Ectodermal cell (in vitro differentiated cells): ENCODE results near the gene ACTL6A.

Source experiments
- H3K27ac ChIP-seq: 2 replicates; pipeline ENCODE4 v1.7.0; 2013; ENCODE audit warnings: mild to moderate bottlenecking, low read depth, low read length; ENCODE audit not compliant: insufficient read depth, poor library complexity, severe bottlenecking
- H3K27me3 ChIP-seq: 2 replicates; pipeline ENCODE4 v1.7.0; 2013; ENCODE audit warnings: mild to moderate bottlenecking, low read length; ENCODE audit not compliant: insufficient read depth, control insufficient read depth, poor library complexity, severe bottlenecking
- H3K36me3 ChIP-seq: one replicate; pipeline ENCODE4 v1.7.0; 2013; ENCODE audit warnings: low read length; ENCODE audit not compliant: control insufficient read depth, insufficient read depth
- H3K4me1 ChIP-seq: one replicate; pipeline ENCODE4 v1.7.0; 2013; ENCODE audit warnings: low read length; ENCODE audit not compliant: control insufficient read depth, insufficient read depth
- H3K4me3 ChIP-seq: 2 replicates; pipeline ENCODE4 v1.7.0; 2013; ENCODE audit warnings: low read depth, low read length, control low read depth; ENCODE audit not compliant: insufficient read depth
- H3K9me3 ChIP-seq: 2 replicates; pipeline ENCODE4 v1.7.0; 2013; ENCODE audit warnings: mild to moderate bottlenecking, low read length, moderate library complexity; ENCODE audit not compliant: control insufficient read depth
- WGBS, 2 experiments: methylation state at CpG; one replicate each; pipeline ENCODE4 v1.1.7; 2013; ENCODE audit warnings: missing lambda C conversion rate in 2 of 2; 5-methylcytosine and 5-hydroxymethylcytosine counted together

The ACTL6A gene

DNA sequence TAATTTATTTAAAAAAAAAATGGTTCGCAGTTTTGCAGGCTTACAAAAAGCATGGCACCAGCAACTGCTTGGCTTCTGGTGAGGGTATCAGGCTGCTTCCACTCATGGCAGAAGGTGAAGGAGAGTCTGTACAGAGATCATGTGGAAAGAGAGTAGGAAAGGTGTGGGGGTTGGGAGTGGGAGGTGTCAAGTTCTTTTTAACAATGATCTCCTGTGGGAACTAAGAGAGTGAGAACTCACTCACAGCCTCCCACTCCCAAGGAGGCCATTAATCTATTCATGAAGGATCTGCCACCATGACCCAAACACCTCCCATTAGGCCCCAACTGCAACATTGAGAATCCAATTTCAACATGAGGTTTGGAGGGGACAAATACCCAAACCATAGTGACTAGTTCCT is 21.1 kb upstream of the ACTL6A start:
- Histone ChIP-seq H3K27ac (no peak overlapping the region), H3K4me3 (no peak overlapping the region), H3K36me3 (no peaks in the 10 kb centered on the region), H3K4me1 (no peaks in the 10 kb centered on the region), H3K9me3 (no peaks in the 10 kb centered on the region), H3K27me3 (no peaks in the 10 kb centered on the region)
- WGBS, 2 experiments: 95 to 98% methylated on average over 1 of the region's 1 CpG

DNA sequence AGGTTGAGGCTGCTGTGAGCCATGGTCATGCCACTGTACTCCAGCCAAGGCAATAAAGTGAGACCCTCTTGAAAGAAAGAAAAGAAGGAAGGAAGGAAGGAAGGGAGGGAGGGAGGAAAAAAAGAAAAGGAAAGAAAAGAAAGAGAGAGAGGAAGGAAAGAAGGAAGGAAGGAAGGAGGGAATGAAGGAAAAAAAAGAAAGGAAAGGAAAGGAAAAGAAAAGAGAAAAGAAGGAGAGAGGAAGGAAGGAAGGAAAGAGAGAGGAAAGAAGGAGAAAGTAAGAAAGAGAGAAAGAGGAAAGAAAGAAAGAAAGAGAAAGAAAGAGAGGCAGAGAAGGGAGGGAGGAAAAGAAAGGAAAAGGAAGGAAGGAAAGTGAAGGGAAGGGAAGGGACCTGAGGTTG is 20.4 kb upstream of the ACTL6A start:
- Histone ChIP-seq H3K4me3 (no peak overlapping the region), H3K27ac (no peak overlapping the region), H3K4me1 (no peaks in the 10 kb centered on the region), H3K9me3 (no peaks in the 10 kb centered on the region), H3K36me3 (no peaks in the 10 kb centered on the region), H3K27me3 (no peaks in the 10 kb centered on the region)

DNA sequence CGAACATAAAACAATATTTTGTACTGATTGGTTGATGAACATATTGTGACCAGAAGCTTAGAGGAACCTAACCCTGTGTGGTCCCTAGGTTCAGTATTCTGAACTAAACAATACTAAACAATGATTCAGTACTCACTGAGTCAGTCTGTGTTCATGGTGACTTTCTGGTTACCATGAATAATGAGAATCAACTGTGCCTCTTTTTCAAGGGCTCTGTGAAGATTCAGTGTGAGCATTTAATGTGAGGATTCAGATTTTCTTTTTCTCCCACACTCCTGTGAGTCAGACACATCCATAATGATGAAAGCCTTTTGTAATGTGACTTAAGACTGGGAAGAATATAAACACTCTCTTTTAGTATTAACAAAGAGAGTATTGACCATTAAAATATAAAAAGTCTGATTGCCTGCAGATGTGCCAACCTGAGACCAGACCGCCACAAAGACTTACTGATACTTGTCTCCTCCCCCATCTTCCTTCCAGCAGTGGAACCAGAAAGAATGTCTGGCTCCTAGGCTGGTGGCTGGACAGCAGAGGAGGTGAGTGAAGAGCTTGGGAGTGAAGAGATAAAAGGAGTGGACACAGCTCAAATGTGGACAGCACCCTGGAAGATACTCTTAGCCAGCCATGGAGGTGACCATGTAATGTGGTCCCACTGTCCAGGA is 17.6 kb upstream of the ACTL6A start:
- Histone ChIP-seq H3K4me3 (no peak overlapping the region), H3K9me3 (no peaks in the 10 kb centered on the region), H3K4me1 (no peaks in the 10 kb centered on the region), H3K27me3 (no peaks in the 10 kb centered on the region), H3K36me3 (no peaks in the 10 kb centered on the region), H3K27ac (no peak overlapping the region)
- 78 to 87% methylated on average over 1 to 2 of the region's 2 CpGs for WGBS, 2 experiments

DNA sequence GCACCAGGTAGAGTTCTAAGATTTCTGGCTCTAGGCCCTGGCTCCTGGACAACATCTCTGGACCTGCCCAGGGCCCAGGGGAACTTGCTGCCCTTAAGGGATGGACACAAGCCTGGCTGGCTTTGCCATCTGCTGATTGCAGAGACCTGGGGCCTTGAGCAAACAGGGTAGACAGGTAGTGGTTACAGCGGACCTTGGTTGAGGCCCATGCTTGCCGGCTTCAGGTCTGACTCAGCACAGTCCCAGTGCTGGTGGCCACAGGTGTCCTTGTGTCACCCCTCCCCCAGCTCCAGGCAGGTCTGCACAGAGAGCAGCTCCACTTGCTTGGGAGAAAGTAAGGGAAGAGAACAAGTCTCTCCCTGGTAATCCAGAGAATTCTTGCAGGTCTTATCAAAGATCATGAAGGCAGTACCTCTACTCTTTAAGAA is 15.9 kb upstream of the ACTL6A start:
- H3K9me3 ChIP-seq: no peaks in the 10 kb centered on the region
- H3K36me3 ChIP-seq: no peaks in the 10 kb centered on the region
- WGBS, 2 experiments: 90 to 93% methylated on average over 2 of the region's 2 CpGs
- no peaks in the 10 kb centered on the region for H3K4me1 ChIP-seq
- no peak overlapping the region for H3K27ac ChIP-seq
- H3K4me3 ChIP-seq: no peak overlapping the region
- no peaks in the 10 kb centered on the region for H3K27me3 ChIP-seq

DNA sequence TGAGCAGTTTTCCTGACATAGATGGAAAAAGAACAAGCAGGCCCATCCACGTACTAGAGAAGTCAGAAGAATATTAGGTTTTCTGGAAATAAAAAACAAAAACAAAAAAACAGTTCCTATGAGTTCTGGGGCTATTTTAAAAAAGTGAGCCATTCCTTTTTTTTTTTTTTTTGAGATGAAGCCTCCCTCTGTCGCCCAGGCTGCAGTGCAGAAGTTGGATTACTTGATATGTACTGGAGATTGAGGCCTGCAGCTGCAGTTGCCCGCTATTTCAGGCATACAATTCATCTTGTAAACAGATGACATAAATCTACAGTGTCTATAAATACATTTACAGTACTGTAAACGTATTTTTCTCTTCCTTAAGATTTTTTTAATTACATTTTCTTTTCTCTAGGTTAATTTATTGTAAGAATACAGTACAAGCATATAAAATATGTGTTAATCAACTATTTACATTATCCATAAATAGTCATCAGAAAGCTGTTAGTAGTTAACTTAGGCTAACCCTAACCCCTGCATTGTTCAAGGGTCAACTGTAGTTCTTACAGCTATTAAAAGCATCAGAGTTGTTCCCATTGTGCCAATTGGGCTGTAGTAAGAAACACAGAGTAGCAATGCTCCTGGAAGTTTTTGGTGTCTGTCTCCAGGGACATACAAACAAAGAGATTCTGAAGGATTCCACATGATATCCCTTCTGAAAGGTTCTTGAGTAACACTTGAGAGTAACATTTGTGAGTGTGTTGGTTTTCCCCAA is 11.2 kb upstream of the ACTL6A start:
- no peaks in the 10 kb centered on the region for H3K4me1 ChIP-seq
- no peak overlapping the region for H3K4me3 ChIP-seq
- 86 to 100% methylated on average over 2 to 4 of the region's 4 CpGs for WGBS, 2 experiments
- H3K27me3 ChIP-seq: no peaks in the 10 kb centered on the region
- H3K27ac ChIP-seq: no peak overlapping the region
- H3K36me3 ChIP-seq: no peaks in the 10 kb centered on the region
- H3K9me3 ChIP-seq: no peaks in the 10 kb centered on the region

DNA sequence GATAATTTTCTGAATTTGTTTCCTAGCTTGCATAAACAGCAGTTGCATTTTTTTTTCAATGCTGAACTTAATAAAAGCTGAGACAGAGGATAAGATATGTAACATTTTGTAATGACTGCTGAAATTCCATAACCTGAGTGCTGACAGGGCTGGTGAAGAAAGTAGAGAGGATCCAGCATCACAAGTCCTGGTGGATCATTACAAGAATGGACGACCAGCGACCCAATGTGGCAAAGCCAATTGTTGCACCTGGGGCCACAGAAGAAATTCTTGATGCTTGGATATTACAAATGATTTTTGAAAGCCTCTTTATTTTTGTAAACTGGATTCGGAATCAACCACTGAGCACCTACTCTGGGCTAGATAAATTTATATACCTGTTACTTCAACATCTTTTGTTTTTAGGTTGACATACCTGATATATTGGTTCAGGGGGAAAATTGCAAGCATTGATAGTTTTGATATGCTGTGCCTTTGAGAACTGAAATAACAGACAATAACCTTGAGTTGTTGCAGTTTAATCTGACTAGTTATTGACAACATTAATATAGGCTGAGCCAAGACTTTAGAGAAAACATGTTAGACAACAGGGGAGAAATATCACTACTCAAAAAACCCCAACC is 3.9 kb upstream of the ACTL6A start:
- Histone ChIP-seq H3K9me3 (no peaks in the 10 kb centered on the region), H3K36me3 (no peaks in the 10 kb centered on the region), H3K27me3 (no peaks in the 10 kb centered on the region), H3K4me3 (no peak overlapping the region), H3K27ac (no peak overlapping the region), H3K4me1 (peaks cover under 1% of the 10 kb centered on the region)
- 1 to 3% methylated on average over 3 of the region's 3 CpGs for WGBS, 2 experiments

DNA sequence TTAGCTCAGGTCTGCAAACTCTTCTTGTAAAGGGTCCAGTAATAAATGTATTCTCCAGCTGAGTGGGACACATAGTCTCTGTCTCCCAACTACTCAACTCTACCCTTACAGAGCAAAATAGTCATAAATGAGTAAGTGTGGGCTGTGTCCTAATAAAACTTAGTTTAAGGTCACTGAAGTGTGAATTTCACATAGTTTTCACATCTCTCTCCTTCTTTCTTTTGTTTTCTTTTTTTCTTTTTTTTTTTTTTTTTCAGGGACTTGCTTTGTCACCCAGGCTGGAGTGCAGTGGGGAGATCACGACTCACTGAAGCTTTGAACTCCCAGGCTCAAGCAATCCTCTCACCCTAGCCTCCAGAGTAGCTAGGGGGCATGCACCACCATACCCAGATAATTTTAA is 1.9 kb upstream of the ACTL6A start:
- 58 to 79% methylated on average over 1 of the region's 1 CpG for WGBS, 2 experiments
- Histone ChIP-seq H3K4me1 (peaks cover 6% of the 10 kb centered on the region), H3K36me3 (no peaks in the 10 kb centered on the region), H3K4me3 (no peak overlapping the region), H3K27ac (no peak overlapping the region), H3K9me3 (no peaks in the 10 kb centered on the region), H3K27me3 (no peaks in the 10 kb centered on the region)

DNA sequence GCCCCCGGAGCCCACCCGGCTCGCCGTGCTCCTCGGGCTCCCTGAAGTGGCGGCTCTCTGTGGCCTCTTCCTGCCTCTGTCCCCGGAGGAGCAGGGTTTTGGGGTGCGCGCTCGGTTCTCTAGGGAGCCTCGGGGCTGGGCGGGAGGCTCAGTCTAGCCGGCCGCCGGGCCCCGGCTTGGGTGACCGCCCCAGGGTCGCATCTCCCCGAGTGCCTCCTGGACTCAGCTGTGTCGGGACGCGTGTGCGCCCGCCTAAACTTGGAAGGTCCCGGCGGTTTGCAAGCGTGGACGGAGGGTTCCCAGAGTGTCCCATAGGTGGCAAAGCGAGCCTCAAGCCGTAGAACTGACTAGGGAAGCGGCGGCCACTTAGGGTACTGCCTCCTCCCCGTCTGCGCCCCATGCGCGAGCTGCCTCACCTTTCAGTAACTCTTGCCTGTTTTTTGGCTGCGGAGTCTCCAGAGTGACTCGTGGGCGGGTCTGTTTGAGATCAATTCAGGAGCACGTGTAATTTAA is 601 bp downstream of the ACTL6A start:
- Histone ChIP-seq H3K4me1 (peaks cover 6% of the 10 kb centered on the region), H3K9me3 (no peaks in the 10 kb centered on the region), H3K36me3 (no peaks in the 10 kb centered on the region), H3K27ac (peak overlapping the region; percentile 93), H3K4me3 (peak overlapping the region; percentile 80), H3K27me3 (no peaks in the 10 kb centered on the region)
- 0% methylated on average over 40 of the region's 40 CpGs for WGBS, 2 experiments

DNA sequence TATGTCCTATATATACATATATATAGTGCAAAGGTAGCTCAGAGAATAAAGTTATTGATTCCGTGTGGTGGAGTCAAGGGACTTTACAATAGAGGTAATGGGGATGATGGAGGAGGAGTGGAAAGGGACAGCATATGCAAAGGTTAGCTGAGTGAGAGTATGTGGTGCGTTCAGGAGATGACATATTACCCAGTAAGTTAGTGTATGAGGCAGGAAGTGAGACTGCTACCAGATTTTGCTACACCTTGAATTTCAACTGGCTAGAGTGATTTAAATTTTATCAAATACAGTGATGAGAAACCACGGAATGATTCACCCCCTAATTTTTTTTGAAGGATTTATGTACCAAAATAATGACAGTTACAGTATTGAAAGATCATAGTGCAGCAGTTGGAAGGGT is 2.8 kb downstream of the ACTL6A start:
- Histone ChIP-seq H3K27ac (no peak overlapping the region), H3K36me3 (no peaks in the 10 kb centered on the region), H3K27me3 (no peaks in the 10 kb centered on the region), H3K9me3 (no peaks in the 10 kb centered on the region), H3K4me1 (peaks cover 6% of the 10 kb centered on the region), H3K4me3 (no peak overlapping the region)
- 91 to 92% methylated on average over 3 of the region's 3 CpGs for WGBS, 2 experiments

DNA sequence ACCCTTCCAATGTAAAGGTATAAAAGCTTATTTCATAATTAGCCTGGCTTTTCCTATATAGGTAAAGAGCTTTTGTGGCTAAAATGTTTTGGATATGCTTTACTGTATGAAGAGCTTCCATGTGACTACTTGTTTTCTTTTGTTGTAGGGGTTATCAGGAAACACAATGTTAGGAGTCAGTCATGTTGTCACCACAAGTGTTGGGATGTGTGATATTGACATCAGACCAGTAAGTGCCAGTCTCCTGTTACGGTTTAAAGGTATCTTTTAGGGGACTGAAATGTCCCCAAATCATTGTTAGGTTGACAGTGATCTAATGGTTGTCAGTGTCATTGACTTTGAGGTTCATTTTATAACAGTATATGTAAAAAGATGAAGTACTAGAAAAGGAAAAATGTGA is 18.3 kb downstream of the ACTL6A start:
- Histone ChIP-seq H3K9me3 (no peaks in the 10 kb centered on the region), H3K27me3 (no peaks in the 10 kb centered on the region), H3K27ac (no peak overlapping the region), H3K4me1 (no peaks in the 10 kb centered on the region), H3K4me3 (no peak overlapping the region), H3K36me3 (peaks cover 42% of the 10 kb centered on the region)
- WGBS, 2 experiments: 97 to 98% methylated on average over 1 of the region's 1 CpG
